SK-N-SH (cell line): ENCODE data around the gene BCAS3. TPM values are rescaled to one million over a fixed set of nuclear protein-coding genes. Genes with fewer than 3 reads are reported as not detected.

Experiments
- CTCF ChIA-PET: fragments of 300-600, 350-600 bp; formaldehyde crosslinking; extraction: SDS; loops from one replicate; lab custom pipeline; 2021; lab: Yijun Ruan, JAX
- POLR2A ChIA-PET: fragments of 350-600 bp; sonication (Branson Sonifier 250); formaldehyde crosslinking; extraction: SDS; loops from one replicate; lab custom pipeline; 2020; ENCODE audit warnings: antibody characterized with exemption, inconsistent platforms; lab: Yijun Ruan, JAX
- DNase-seq: peaks from one replicate; pipeline ENCODE4 v3.0.0; 2012
- H2AFZ ChIP-seq: fragments of 200-600 bp; sonication (generic); 2 replicates; pipeline ENCODE4 v1.8.1; 2016; ENCODE audit warnings: antibody characterized with exemption, mild to moderate bottlenecking, low read depth
- H3F3A ChIP-seq: fragments of 200-600 bp; sonication (generic); replicated peaks from 2 replicates; pipeline ENCODE3; 2016; ENCODE audit warnings: antibody characterized with exemption, mild to moderate bottlenecking; ENCODE audit not compliant: insufficient read depth
- H3K27ac ChIP-seq, 2 experiments: fragments of 200-500 bp in 1 of 2; fragments of 200-600 bp in 1 of 2; sonication (Bioruptor generic) in 1 of 2; sonication (generic), shearing (Covaris generic) in 1 of 2; 2 replicates each; pipeline versions ENCODE4 v1.5.1 to v1.6.1; 2014 to 2016; ENCODE audit warnings: low read depth in 2 of 2, inconsistent platforms in 1 of 2, low read length in 1 of 2, mild to moderate bottlenecking in 1 of 2, mixed read lengths in 1 of 2
- H3K27me3 ChIP-seq: fragments of 200-600 bp; sonication (generic), shearing (Covaris generic); 2 replicates; pipeline ENCODE4 v1.6.1; 2016; ENCODE audit warnings: mixed run types; ENCODE audit not compliant: insufficient read depth
- H3K36me3 ChIP-seq, 2 experiments: fragments of 200-500 bp in 1 of 2; fragments of 200-600 bp in 1 of 2; sonication (Bioruptor generic) in 1 of 2; sonication (generic) in 1 of 2; replicated peaks in 1 of 2; 2 replicates each; pipeline versions ENCODE3 to v1.5.1; 2014 to 2016; ENCODE audit warnings: low read length in 1 of 2, mild to moderate bottlenecking in 1 of 2; ENCODE audit not compliant: insufficient read depth in 2 of 2, control insufficient read depth in 1 of 2
- H3K4me1 ChIP-seq, 2 experiments: fragments of 200-500 bp in 1 of 2; fragments of 200-600 bp in 1 of 2; sonication (Bioruptor generic) in 1 of 2; sonication (generic), shearing (Covaris generic) in 1 of 2; 2 replicates each; pipeline versions ENCODE4 v1.5.1 to v1.6.1; 2014 to 2016; ENCODE audit warnings: low read depth in 1 of 2, low read length in 1 of 2, mixed run types in 1 of 2; ENCODE audit not compliant: insufficient read depth in 2 of 2, control insufficient read depth in 1 of 2
- H3K4me2 ChIP-seq: fragments of 200-600 bp; sonication (generic), shearing (Covaris generic); 2 replicates; pipeline ENCODE4 v1.6.1; 2017; ENCODE audit warnings: mixed run types
- H3K4me3 ChIP-seq, 2 experiments: fragments of 200-500 bp in 1 of 2; fragments of 200-600 bp in 1 of 2; sonication (Bioruptor generic) in 1 of 2; sonication (generic), shearing (Covaris generic) in 1 of 2; 2 replicates each; pipeline versions ENCODE4 v1.5.1 to v1.8.1; 2014 to 2016; ENCODE audit warnings: low read depth in 2 of 2, inconsistent platforms in 1 of 2, low read length in 1 of 2, mild to moderate bottlenecking in 1 of 2, mixed read lengths in 1 of 2, moderate library complexity in 1 of 2
- H3K79me2 ChIP-seq: fragments of 200-600 bp; sonication (generic); 2 replicates; pipeline ENCODE4 v1.8.1; 2017; ENCODE audit warnings: mild to moderate bottlenecking; ENCODE audit not compliant: insufficient read depth
- H3K9ac ChIP-seq: fragments of 200-600 bp; sonication (generic); 2 replicates; pipeline ENCODE4 v1.6.1; 2017; ENCODE audit warnings: mixed run types
- H3K9me2 ChIP-seq: fragments of 200-600 bp; sonication (generic); 2 replicates; pipeline ENCODE4 v1.6.1; 2017; ENCODE audit warnings: mixed run types
- H3K9me3 ChIP-seq: fragments of 200-600 bp; sonication (generic); 2 replicates; pipeline ENCODE4 v1.6.1; 2017; ENCODE audit warnings: mixed run types, mild to moderate bottlenecking, moderate library complexity
- H4K20me1 ChIP-seq: fragments of 200-600 bp; sonication (generic); 2 replicates; pipeline ENCODE4 v1.6.1; 2017; ENCODE audit warnings: mild to moderate bottlenecking, mixed run types; ENCODE audit not compliant: insufficient read depth
- CHD2 ChIP-seq: fragments of 150-350 bp; IDR thresholded peaks from 2 replicates; pipeline ENCODE4 v1.6.1; 2018; ENCODE audit warnings: low read length; ENCODE audit not compliant: partially characterized antibody
- CTCF ChIP-seq: fragments of 200-600 bp; sonication (generic); IDR thresholded peaks from 2 replicates; pipeline ENCODE4 v1.6.1; 2017; ENCODE audit warnings: antibody characterized with exemption, mild to moderate bottlenecking, moderate library complexity
- EZH2phosphoT487 ChIP-seq: fragments of 200-600 bp; sonication (generic); IDR thresholded peaks from 2 replicates; pipeline ENCODE4 v1.6.1; 2017; ENCODE audit warnings: low read depth, mixed run types, mild to moderate bottlenecking, antibody characterized with exemption, moderate library complexity, borderline replicate concordance
- FOXJ3 ChIP-seq: sonication (generic); formaldehyde crosslinking; IDR thresholded peaks from 2 replicates; pipeline ENCODE4 v1.5.1; 2020; ENCODE audit warnings: mild to moderate bottlenecking, missing genetic modification reagents
- IRF3 ChIP-seq: fragments of 150-350 bp; IDR thresholded peaks from 2 replicates; pipeline ENCODE4 v1.6.1; 2016; ENCODE audit warnings: mild to moderate bottlenecking, low read depth, low read length
- MEF2A ChIP-seq: IDR thresholded peaks from 2 replicates; pipeline ENCODE4 v1.4.0; 2012; ENCODE audit warnings: low read depth, borderline replicate concordance
- NRF1 ChIP-seq: IDR thresholded peaks from 2 replicates; pipeline ENCODE4 v1.6.1; 2012; ENCODE audit warnings: low read depth, mild to moderate bottlenecking, low read length
- POLR2AphosphoS5 ChIP-seq: IDR thresholded peaks from 2 replicates; pipeline ENCODE4 v1.6.1; 2012; ENCODE audit warnings: low read depth, low read length
- RCOR1 ChIP-seq: fragments of 150-350 bp; IDR thresholded peaks from 2 replicates; pipeline ENCODE4 v1.6.1; 2017; ENCODE audit warnings: antibody characterized with exemption, low read length
- REST ChIP-seq: IDR thresholded peaks from 2 replicates; pipeline ENCODE4 v1.6.1; 2012; ENCODE audit warnings: mild to moderate bottlenecking, low read depth, low read length, moderate library complexity
- RFX5 ChIP-seq: IDR thresholded peaks from 2 replicates; pipeline ENCODE4 v1.6.1; 2012; ENCODE audit warnings: mild to moderate bottlenecking, improper control_type of control experiment, low read length
- RXRA ChIP-seq: IDR thresholded peaks from 2 replicates; pipeline ENCODE4 v1.4.0; 2012; ENCODE audit warnings: low read depth, mild to moderate bottlenecking, borderline replicate concordance
- SIN3A ChIP-seq: IDR thresholded peaks from 2 replicates; pipeline ENCODE4 v1.6.1; 2012; ENCODE audit warnings: low read depth, mild to moderate bottlenecking, low read length, moderate library complexity, borderline replicate concordance
- SMC3 ChIP-seq: IDR thresholded peaks from 2 replicates; pipeline ENCODE4 v1.6.1; 2012; ENCODE audit warnings: low read depth, low read length, improper control_type of control experiment
- TCF12 ChIP-seq: IDR thresholded peaks from 2 replicates; pipeline ENCODE4 v1.4.0; 2012
- TEAD4 ChIP-seq: IDR thresholded peaks from 2 replicates; pipeline ENCODE4 v1.4.0; 2012; ENCODE audit warnings: mild to moderate bottlenecking, borderline replicate concordance; ENCODE audit not compliant: insufficient read depth
- YY1 ChIP-seq: IDR thresholded peaks from 2 replicates; pipeline ENCODE4 v1.4.0; 2012; ENCODE audit warnings: low read depth, mild to moderate bottlenecking
- ZBTB33 ChIP-seq: IDR thresholded peaks from 2 replicates; pipeline ENCODE4 v1.4.0; 2012; ENCODE audit warnings: low read depth, borderline replicate concordance
- WGBS: methylation state at CpG from one replicate; pipeline ENCODE4 v1.1.6; 2017; ENCODE audit warnings: low lambda C conversion rate; 5-methylcytosine and 5-hydroxymethylcytosine counted together
- polyA plus RNA-seq, 3 experiments: library from polyadenylated mRNA; depleted of rRNA; stranded (reverse); fragments of >200 nt; gene quantifications; 2 replicates each; pipeline ENCODE4 v1.2.3, GENCODE V29; 2012

Gene BCAS3
- polyA plus RNA-seq, 1 of the 3 experiments (the other 2 are of a cell fraction) = 5.9 TPM

- Histone ChIP-seq H3K27ac (peak overlapping the region in 1 of 2 experiments; percentile 74; a peak in 1 of 4 replicates), H3K4me3 (no peak overlapping the region), H4K20me1 (no peaks in the 10 kb centered on the region), H3K79me2 (no peaks in the 10 kb centered on the region), H3K4me2 (no peak overlapping the region), H3F3A (peaks cover 22% of the 10 kb centered on the region), H3K36me3 (peaks cover 0 to 3% of the 10 kb centered on the region in 2 experiments), H3K9me3 (peaks cover 9% of the 10 kb centered on the region), H3K9ac (no peak overlapping the region), H3K9me2 (no peaks in the 10 kb centered on the region), H3K4me1 (peaks cover 5 to 6% of the 10 kb centered on the region in 2 experiments; a peak in 3 of 4 replicates), H2AFZ (no peak overlapping the region), H3K27me3 (no peaks in the 10 kb centered on the region)
- ChIA-PET CTCF (no interaction called here), POLR2A (no interaction called here)
- no peak for DNase-seq
- 85% methylated on average over 3 of the region's 3 CpGs for WGBS
- no peak for TF ChIP-seq REST
- no peak for TF ChIP-seq CHD2
- no peak for TF ChIP-seq SMC3
- TF ChIP-seq FOXJ3 (CRISPR knock-in tag) = no peak
- no peak for TF ChIP-seq EZH2phosphoT487
- TF ChIP-seq TCF12 = no peak
- no peak for TF ChIP-seq TEAD4
- no peak for TF ChIP-seq RFX5
- no peak for TF ChIP-seq RXRA
- no peak for TF ChIP-seq MEF2A
- TF ChIP-seq IRF3 = no peak
- no peak for TF ChIP-seq CTCF
- no peak for TF ChIP-seq SIN3A
- no peak for TF ChIP-seq RCOR1
- no peak for TF ChIP-seq YY1
- TF ChIP-seq ZBTB33 = no peak
- TF ChIP-seq NRF1 = no peak
- TF ChIP-seq POLR2AphosphoS5 = no peak
These were observed 223.0 kb downstream of the BCAS3 start for GRCh38 chr17:60900688-60901087.
